ENCODE measurements around the gene ARID5B. TPM values are rescaled to one million over a fixed set of nuclear protein-coding genes. Genes with fewer than 3 reads are reported as not detected.

ARID5B gene
- total RNA-seq, 1 experiment from 2014 or later = 0.04 TPM

GRCh38 chr10:61942604-61943461, 41.3 kb downstream of the ARID5B start:
- H3K27ac Mint-ChIP-seq = no peak overlapping the region
- no peaks in the 10 kb centered on the region for H3K4me1 ChIP-seq (ENCODE audit: insufficient read depth, low read length)
- no peak overlapping the region for H3K9ac ChIP-seq (ENCODE audit: extremely low read depth, insufficient read length, low read length)

More at GRCh38 chr10:61942604-61943461, 41.3 kb downstream of the ARID5B start:
- H3K27me3 ChIP-seq (ENCODE audit: insufficient read depth, low read length) = no peaks in the 10 kb centered on the region
- Mint-ChIP-seq H3K4me1 (peaks cover 0 to 5% of the 10 kb centered on the region in 2 experiments; a peak in 2 of 4 replicates), H3K4me3 (no peak overlapping the region), H3K27me3 (ENCODE audit: low read depth) (no peaks in the 10 kb centered on the region), H3K9me3 (no peaks in the 10 kb centered on the region), H3K36me3 (ENCODE audit: insufficient read depth in 1 of 3, low read depth in 3 of 3) (no peaks in the 10 kb centered on the region)
- no peak for TF ChIP-seq CTCF (conservative IDR thresholded peaks at IDR 0.05)
- no peak overlapping the region for H4K8ac ChIP-seq (replicated peaks; ENCODE audit: insufficient read length, low read depth, low read length)
- H3K14ac ChIP-seq (ENCODE audit: insufficient read depth, low read length) = no peak overlapping the region
- H3K18ac ChIP-seq (ENCODE audit: insufficient read length, low read depth, low read length) = no peak overlapping the region
- H2BK120ac ChIP-seq (ENCODE audit: low read depth, low read length, poor library complexity, severe bottlenecking) = no peak overlapping the region
- H3K79me2 ChIP-seq (ENCODE audit: insufficient read depth, low read length) = no peaks in the 10 kb centered on the region
- H2BK20ac ChIP-seq (ENCODE audit: low read depth, low read length, poor library complexity, severe bottlenecking) = no peak overlapping the region
- H3K4me2 ChIP-seq (ENCODE audit: insufficient read depth, insufficient read length, low read length) = no peak overlapping the region
- H2BK15ac ChIP-seq (ENCODE audit: low read depth, low read length) = no peak overlapping the region
- no peak overlapping the region for H4K91ac ChIP-seq (ENCODE audit: insufficient read length, low read depth, low read length)
- H2AFZ ChIP-seq (ENCODE audit: low read length) = no peak overlapping the region
- H3K56ac ChIP-seq (ENCODE audit: insufficient read length, low read depth, low read length) = no peak overlapping the region
- DNase-seq = no peak
- no peak overlapping the region for H3K23ac ChIP-seq (ENCODE audit: insufficient read length, low read depth, low read length)
- H2BK5ac ChIP-seq (ENCODE audit: insufficient read length, low read length) = no peak overlapping the region
- H3K79me1 ChIP-seq (ENCODE audit: insufficient read depth, low read depth, low read length, poor library complexity, severe bottlenecking) = no peaks in the 10 kb centered on the region
- no peak overlapping the region for H4K5ac ChIP-seq (ENCODE audit: insufficient read length, low read depth, low read length)
- WGBS (ENCODE audit: extremely low coverage, insufficient read length, low lambda C conversion rate) = no CpG with 5 or more reads among the region's 5 CpGs
- H3K27ac ChIP-seq (ENCODE audit: insufficient read length, low read depth, low read length) = no peak overlapping the region
- H2AK5ac ChIP-seq (ENCODE audit: insufficient read length, low read length) = no peak overlapping the region
- no peak overlapping the region for H2BK12ac ChIP-seq (ENCODE audit: insufficient read length, low read depth, low read length)
- no peaks in the 10 kb centered on the region for H4K20me1 ChIP-seq (ENCODE audit: control insufficient read depth, insufficient read depth, insufficient read length)
- no peak overlapping the region for H3K4ac ChIP-seq (ENCODE audit: low read depth, low read length)
- no peak overlapping the region for H3T11ph ChIP-seq (ENCODE audit: low read length)
- no peaks in the 10 kb centered on the region for H3K23me2 ChIP-seq (ENCODE audit: insufficient read length, low read depth, low read length, poor library complexity, severe bottlenecking)
- no peaks in the 10 kb centered on the region for H3K9me3 ChIP-seq (ENCODE audit: control insufficient read depth, low read depth, low read length)
